A549 (cell line): Measurements from ENCODE around the gene TMEM139. TPM values are rescaled to one million over a fixed set of nuclear protein-coding genes. Genes with fewer than 3 reads are reported as not detected.

Experiments
- ATAC-seq, 2 experiments: fragments of 200-7000 bp in 1 of 2; fragments of >200 bp in 1 of 2; cut with Nextera tagmentation in 1 of 2; cut with Tn5 transposase in 1 of 2; 3 replicates each; pipeline versions ENCODE4 v1.8.0 to v1.9.1; 2018 to 2020; ENCODE audit warnings: mild to moderate bottlenecking in 1 of 2, moderate library complexity in 1 of 2
- CTCF ChIA-PET: fragments of 300-600 bp; sonication (Branson Sonifier 250); formaldehyde crosslinking; extraction: SDS; loops from one replicate; lab custom pipeline; 2021; ENCODE audit warnings: antibody characterized with exemption, inconsistent platforms; lab: Yijun Ruan, JAX
- POLR2A ChIA-PET: fragments of 350-600 bp; formaldehyde crosslinking; extraction: SDS; loops from one replicate; lab custom pipeline; 2021; ENCODE audit warnings: antibody characterized with exemption, inconsistent platforms; lab: Yijun Ruan, JAX
- DNase-seq, 2 experiments: peaks; one replicate each; pipeline versions ENCODE4 v3.0.0 to v3.0.0-alpha.2; 2011 to 2016; ENCODE audit warnings: low read depth in 1 of 2, low spot score in 1 of 2
- FAIRE-seq: peaks from 2 replicates; lab custom pipeline; 2011; peaks lifted over from hg19 to GRCh38; lab: Jason Lieb, UNC
- H3K27ac ChIP-seq, 2 experiments: fragments of >200 bp; sonication (Bioruptor Twin); formaldehyde crosslinking; 3 replicates each; pipeline ENCODE4 v1.5.1; 2016 to 2017
- H3K4me1 ChIP-seq: fragments of >200 bp; sonication (Bioruptor Twin); formaldehyde crosslinking; 3 replicates; pipeline ENCODE4 v1.6.1; 2016
- H3K4me2 ChIP-seq: fragments of >200 bp; sonication (Bioruptor Twin); formaldehyde crosslinking; 3 replicates; pipeline ENCODE4 v1.6.1; 2016
- H3K4me3 ChIP-seq: fragments of >200 bp; sonication (Bioruptor Twin); formaldehyde crosslinking; 3 replicates; pipeline ENCODE4 v1.5.1; 2016
- H3K9me3 ChIP-seq: fragments of >200 bp; sonication (Bioruptor Twin); formaldehyde crosslinking; 3 replicates; pipeline ENCODE4 v1.6.1; 2016
- BCL3 ChIP-seq: fragments of >200 bp; sonication (Bioruptor Twin); formaldehyde crosslinking; IDR thresholded peaks from 3 replicates; pipeline ENCODE4 v1.6.1; 2016
- BHLHE40 ChIP-seq: IDR thresholded peaks from 2 replicates; pipeline ENCODE4 v1.6.1; 2012; ENCODE audit warnings: low read depth, low read length, inconsistent platforms
- CBX8 ChIP-seq: fragments of 200-600 bp; sonication (generic); IDR thresholded peaks from 2 replicates; pipeline ENCODE4 v1.6.1; 2016
- CEBPB ChIP-seq, 2 experiments: fragments of >200 bp in 1 of 2; sonication (Bioruptor Twin) in 1 of 2; formaldehyde crosslinking in 1 of 2; IDR thresholded peaks; 2 replicates each; pipeline ENCODE4 v1.6.1; 2012 to 2016
- CTCF ChIP-seq: fragments of >200 bp; sonication (Bioruptor Twin); formaldehyde crosslinking; IDR thresholded peaks from 3 replicates; pipeline ENCODE4 v1.5.1; 2016
- EP300 ChIP-seq, 2 experiments: fragments of >200 bp; sonication (Bioruptor Twin); formaldehyde crosslinking; IDR thresholded peaks; 2 replicates in 1 of 2; 3 replicates in 1 of 2; pipeline ENCODE4 v1.6.1; 2016 to 2017
- FOSB ChIP-seq: fragments of 250-450 bp; sonication (Bioruptor Pico); IDR thresholded peaks from 2 replicates; pipeline ENCODE4 v1.5.0; 2020; ENCODE audit warnings: mild to moderate bottlenecking, moderate library complexity
- FOXS1 ChIP-seq: fragments of 250-450 bp; sonication (Bioruptor Pico); IDR thresholded peaks from 2 replicates; pipeline ENCODE4 v1.5.0; 2020; ENCODE audit warnings: mild to moderate bottlenecking, moderate library complexity
- GATA3 ChIP-seq: IDR thresholded peaks from 2 replicates; pipeline ENCODE4 v1.6.1; 2012; ENCODE audit warnings: borderline replicate concordance
- HDAC2 ChIP-seq: fragments of 200-600 bp; sonication (generic); IDR thresholded peaks from 2 replicates; pipeline ENCODE4 v1.6.1; 2016
- HES2 ChIP-seq: fragments of >200 bp; sonication (Bioruptor Twin); formaldehyde crosslinking; IDR thresholded peaks from 2 replicates; pipeline ENCODE4 v1.6.1; 2016
- HEYL ChIP-seq: fragments of 250-450 bp; sonication (Bioruptor Pico); IDR thresholded peaks from 2 replicates; pipeline ENCODE4 v1.8.0; 2021; ENCODE audit warnings: mild to moderate bottlenecking, moderate library complexity
- HOXB13 ChIP-seq: fragments of 250-450 bp; sonication (Bioruptor Pico); IDR thresholded peaks from 2 replicates; pipeline ENCODE4 v1.5.0; 2020; ENCODE audit warnings: low read depth, mild to moderate bottlenecking, moderate library complexity
- JUN ChIP-seq, 2 experiments: fragments of >200 bp; sonication (Bioruptor Twin); formaldehyde crosslinking; IDR thresholded peaks; 2 replicates in 1 of 2; 3 replicates in 1 of 2; pipeline ENCODE4 v1.6.1; 2016 to 2017
- MAFK ChIP-seq: fragments of 450-650 bp; IDR thresholded peaks from 2 replicates; pipeline ENCODE4 v1.6.1; 2014; ENCODE audit not compliant: partially characterized antibody
- MYC ChIP-seq: IDR thresholded peaks from 2 replicates; pipeline ENCODE4 v1.6.1; 2012; ENCODE audit warnings: mild to moderate bottlenecking, inconsistent platforms, low read length, improper control_type of control experiment, borderline replicate concordance
- NFE2L2 ChIP-seq: fragments of 150-350 bp; conservative IDR thresholded peaks from 2 replicates; pipeline ENCODE4 v1.6.1; 2014; ENCODE audit warnings: low read length
- NPAS2 ChIP-seq: fragments of 250-450 bp; sonication (Bioruptor Pico); IDR thresholded peaks from 2 replicates; pipeline ENCODE4 v1.8.0; 2022; ENCODE audit warnings: mild to moderate bottlenecking, moderate library complexity, borderline replicate concordance
- PHF8 ChIP-seq: fragments of 200-600 bp; sonication (generic); IDR thresholded peaks from 2 replicates; pipeline ENCODE4 v1.6.1; 2016; ENCODE audit warnings: low read depth, mild to moderate bottlenecking, antibody characterized with exemption, moderate library complexity, borderline replicate concordance
- POLR2A ChIP-seq: IDR thresholded peaks from 2 replicates; pipeline ENCODE4 v1.6.1; 2012; ENCODE audit warnings: mild to moderate bottlenecking, low read length
- RAD21 ChIP-seq, 2 experiments: fragments of >200 bp in 1 of 2; sonication (Bioruptor Twin) in 1 of 2; formaldehyde crosslinking in 1 of 2; IDR thresholded peaks in 1 of 2; conservative IDR thresholded peaks in 1 of 2; 2 replicates in 1 of 2; 3 replicates in 1 of 2; pipeline ENCODE4 v1.6.1; 2012 to 2018; ENCODE audit warnings: inconsistent platforms in 1 of 2
- RARB ChIP-seq: fragments of 250-450 bp; sonication (Bioruptor Pico); IDR thresholded peaks from 2 replicates; pipeline ENCODE4 v1.8.0; 2021; ENCODE audit warnings: mild to moderate bottlenecking, moderate library complexity
- SMC3 ChIP-seq: fragments of >200 bp; sonication (Bioruptor Twin); formaldehyde crosslinking; IDR thresholded peaks from 3 replicates; pipeline ENCODE4 v1.6.1; 2018; ENCODE audit warnings: inconsistent platforms
- SREBF2 ChIP-seq: fragments of 450-650 bp; IDR thresholded peaks from 2 replicates; pipeline ENCODE4 v1.6.1; 2014; ENCODE audit warnings: mild to moderate bottlenecking, moderate library complexity
- TP53 ChIP-seq: fragments of 250-450 bp; sonication (Bioruptor Pico); IDR thresholded peaks from 2 replicates; pipeline ENCODE4 v1.5.0; 2021; ENCODE audit warnings: mild to moderate bottlenecking, moderate library complexity
- ZFP36 ChIP-seq: fragments of 450-650 bp; IDR thresholded peaks from 2 replicates; pipeline ENCODE4 v1.6.1; 2014; ENCODE audit warnings: borderline replicate concordance; ENCODE audit not compliant: partially characterized antibody
- ZSCAN20 ChIP-seq: fragments of 250-450 bp; sonication (Bioruptor Pico); IDR thresholded peaks from 2 replicates; pipeline ENCODE4 v1.8.0; 2022; ENCODE audit warnings: mild to moderate bottlenecking, moderate library complexity
- WGBS: methylation state at CpG from one replicate; pipeline ENCODE4 v1.1.6; 2017; ENCODE audit errors: missing lambda C conversion rate; 5-methylcytosine and 5-hydroxymethylcytosine counted together
- polyA plus RNA-seq, 4 experiments: library from polyadenylated mRNA; depleted of rRNA in 3 of 4; stranded (reverse); fragments of >200 nt; fragmentation: RNase III in 1 of 4; extraction: RNeasy Plus Mini Kit Qiagen cat#74134 plus additional on column Dnase treatment in 1 of 4; gene quantifications; 2 replicates in 3 of 4; 3 replicates in 1 of 4; pipeline ENCODE4 v1.2.3, GENCODE V29; 2011 to 2017
- TF ChIP-seq, protein P1 (sequence below): IDR thresholded peaks from 2 replicates; pipeline ENCODE4 v1.6.1; 2012
- TF ChIP-seq, protein P2 (sequence below): fragments of 250-450 bp; sonication (Bioruptor Pico); IDR thresholded peaks from 2 replicates; pipeline ENCODE4 v1.5.0; 2020; ENCODE audit warnings: low read depth, mild to moderate bottlenecking, moderate library complexity

The TMEM139 gene
- polyA plus RNA-seq, 2 of the 4 experiments (the other 2 are of a cell fraction), result 0.37 to 0.65 TPM

DNA sequence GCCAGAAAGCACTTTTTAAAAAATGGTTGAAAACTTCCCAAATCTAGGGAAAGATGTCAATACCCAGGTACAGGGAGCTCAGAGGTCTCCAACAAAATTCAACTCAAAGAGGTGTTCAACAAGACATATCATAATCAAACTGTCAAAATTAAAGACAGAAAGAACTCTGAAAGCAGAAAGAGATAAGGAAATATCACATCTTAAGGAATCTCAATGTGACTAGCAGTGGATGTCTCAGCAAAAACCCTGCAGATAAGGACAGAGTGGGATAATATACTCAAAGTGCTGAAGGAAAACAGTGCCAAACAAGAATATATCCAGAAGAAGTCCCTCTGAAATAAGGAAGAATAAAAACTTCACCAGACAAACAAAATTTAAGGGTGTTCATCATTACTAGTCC lies 34.6 kb upstream of the TMEM139 start (continued):
- TF ChIP-seq HEYL (CRISPR knock-in tag) (no peak), HES2 (no peak), FOXS1 (CRISPR knock-in tag) (no peak)

- H3K4me1 ChIP-seq, result no peaks in the 10 kb centered on the region
- no peak overlapping the region for H3K4me2 ChIP-seq
- ChIA-PET CTCF (interaction anchor here (3.6 kb wide), 1 partner anchor 10 kb away, joined by 27 read pairs; no protein-coding TSS in a partner anchor), POLR2A (no interaction called here)
- no peaks in the 10 kb centered on the region for H3K9me3 ChIP-seq
- ATAC-seq (no peak), FAIRE-seq (no peak), DNase-seq (no peak)
- no peak overlapping the region for H3K4me3 ChIP-seq
- WGBS, result 88% methylated on average over 1 of the region's 1 CpG
- H3K27ac ChIP-seq, result no peak overlapping the region
- TF ChIP-seq, protein P1, sequence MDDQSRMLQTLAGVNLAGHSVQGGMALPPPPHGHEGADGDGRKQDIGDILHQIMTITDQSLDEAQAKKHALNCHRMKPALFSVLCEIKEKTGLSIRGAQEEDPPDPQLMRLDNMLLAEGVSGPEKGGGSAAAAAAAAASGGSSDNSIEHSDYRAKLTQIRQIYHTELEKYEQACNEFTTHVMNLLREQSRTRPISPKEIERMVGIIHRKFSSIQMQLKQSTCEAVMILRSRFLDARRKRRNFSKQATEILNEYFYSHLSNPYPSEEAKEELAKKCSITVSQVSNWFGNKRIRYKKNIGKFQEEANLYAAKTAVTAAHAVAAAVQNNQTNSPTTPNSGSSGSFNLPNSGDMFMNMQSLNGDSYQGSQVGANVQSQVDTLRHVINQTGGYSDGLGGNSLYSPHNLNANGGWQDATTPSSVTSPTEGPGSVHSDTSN, result no peak
- TF ChIP-seq MAFK (no peak), RARB (CRISPR knock-in tag) (no peak), JUN (IDR thresholded peaks at IDR 0.05) (no peak), MYC (no peak), HOXB13 (CRISPR knock-in tag) (no peak), SMC3 (no peak), NPAS2 (no peak), POLR2A (no peak), HDAC2 (no peak), RAD21 (conservative IDR thresholded peaks at IDR 0.05 in 1 of 2, IDR thresholded peaks at IDR 0.05 in 1 of 2) (no peak), SREBF2 (no peak), GATA3 (no peak), CEBPB (IDR thresholded peaks at IDR 0.05) (no peak), CBX8 (no peak), ZSCAN20 (CRISPR knock-in tag) (no peak), FOSB (CRISPR knock-in tag) (no peak), BHLHE40 (no peak), NFE2L2 (no peak)
- TF ChIP-seq, all 56 proteins: peak for 0
These were observed 33.9 kb upstream of the TMEM139 start for GRCh38 chr7:143250822-143251221.

- no peaks in the 10 kb centered on the region for H3K4me1 ChIP-seq
- TF ChIP-seq BCL3 (no peak), FOSB (CRISPR knock-in tag) (no peak), EP300 (IDR thresholded peaks at IDR 0.05) (no peak), HDAC2 (no peak), TP53 (no peak), CTCF (no peak), ZSCAN20 (CRISPR knock-in tag) (no peak), PHF8 (no peak), HEYL (CRISPR knock-in tag) (no peak), GATA3 (no peak), MAFK (no peak), ZFP36 (no peak)
- TF ChIP-seq, protein P2, sequence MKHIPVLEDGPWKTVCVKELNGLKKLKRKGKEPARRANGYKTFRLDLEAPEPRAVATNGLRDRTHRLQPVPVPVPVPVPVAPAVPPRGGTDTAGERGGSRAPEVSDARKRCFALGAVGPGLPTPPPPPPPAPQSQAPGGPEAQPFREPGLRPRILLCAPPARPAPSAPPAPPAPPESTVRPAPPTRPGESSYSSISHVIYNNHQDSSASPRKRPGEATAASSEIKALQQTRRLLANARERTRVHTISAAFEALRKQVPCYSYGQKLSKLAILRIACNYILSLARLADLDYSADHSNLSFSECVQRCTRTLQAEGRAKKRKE (CRISPR knock-in tag), result no peak
- TF ChIP-seq, all 56 proteins: peak for 0
- Histone ChIP-seq H3K4me2 (no peak overlapping the region), H3K27ac (no peak overlapping the region), H3K4me3 (no peak overlapping the region), H3K9me3 (no peaks in the 10 kb centered on the region)
- WGBS, result 64% methylated on average over 2 of the region's 2 CpGs
- ATAC-seq (no peak), DNase-seq (no peak), FAIRE-seq (no peak)
- ChIA-PET POLR2A (no interaction called here), CTCF (no interaction called here)
These were observed 32.8 kb upstream of the TMEM139 start for GRCh38 chr7:143252006-143252405.
